ENCODE data around the gene MIB2. TPM values are rescaled to one million over a fixed set of nuclear protein-coding genes. Genes with fewer than 3 reads are reported as not detected.

Gene MIB2
- total RNA-seq, 2 experiments from 2014 or later, result 40.1 to 41.3 TPM

DNA sequence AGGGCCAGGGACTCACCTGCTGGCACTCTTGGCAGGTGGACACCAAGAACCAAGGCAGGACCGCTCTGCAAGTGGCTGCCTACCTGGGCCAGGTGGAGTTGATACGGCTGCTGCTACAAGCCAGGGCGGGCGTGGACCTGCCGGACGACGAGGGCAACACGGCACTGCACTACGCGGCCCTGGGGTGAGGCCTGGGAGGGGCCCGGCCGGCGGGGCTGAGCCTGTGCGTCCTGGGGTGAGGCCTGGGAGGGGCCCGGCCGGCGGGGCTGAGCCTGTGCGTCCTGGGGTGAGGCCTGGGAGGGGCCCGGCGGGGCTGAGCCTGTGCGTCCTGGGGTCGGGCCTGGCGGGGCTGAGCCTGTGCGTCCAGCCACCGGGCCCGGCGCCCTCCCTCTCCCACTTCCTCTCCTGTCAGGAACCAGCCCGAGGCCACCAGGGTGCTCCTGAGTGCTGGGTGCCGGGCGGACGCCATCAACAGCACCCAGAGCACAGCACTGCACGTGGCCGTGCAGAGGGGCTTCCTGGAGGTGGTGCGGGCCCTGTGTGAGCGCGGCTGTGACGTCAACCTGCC lies 12.0 kb downstream of the MIB2 start:
- DNase-seq, result no peak
- Mint-ChIP-seq H3K4me1 (ENCODE audit: low read depth) (peaks cover 11% of the 10 kb centered on the region), H3K27ac (no peak overlapping the region), H3K9me3 (no peaks in the 10 kb centered on the region), H3K4me3 (no peak overlapping the region), H3K36me3 (ENCODE audit: low read depth) (peaks cover 2% of the 10 kb centered on the region), H3K27me3 (peaks cover 4% of the 10 kb centered on the region)
- CTCF ChIA-PET, result no interaction called here
- intact Hi-C loops (cut with micrococcal nuclease), result no loop called here
- POLR2A ChIA-PET, result no interaction called here
- ATAC-seq, result no peak
- no peak for TF ChIP-seq CTCF (IDR thresholded peaks at IDR 0.05)

DNA sequence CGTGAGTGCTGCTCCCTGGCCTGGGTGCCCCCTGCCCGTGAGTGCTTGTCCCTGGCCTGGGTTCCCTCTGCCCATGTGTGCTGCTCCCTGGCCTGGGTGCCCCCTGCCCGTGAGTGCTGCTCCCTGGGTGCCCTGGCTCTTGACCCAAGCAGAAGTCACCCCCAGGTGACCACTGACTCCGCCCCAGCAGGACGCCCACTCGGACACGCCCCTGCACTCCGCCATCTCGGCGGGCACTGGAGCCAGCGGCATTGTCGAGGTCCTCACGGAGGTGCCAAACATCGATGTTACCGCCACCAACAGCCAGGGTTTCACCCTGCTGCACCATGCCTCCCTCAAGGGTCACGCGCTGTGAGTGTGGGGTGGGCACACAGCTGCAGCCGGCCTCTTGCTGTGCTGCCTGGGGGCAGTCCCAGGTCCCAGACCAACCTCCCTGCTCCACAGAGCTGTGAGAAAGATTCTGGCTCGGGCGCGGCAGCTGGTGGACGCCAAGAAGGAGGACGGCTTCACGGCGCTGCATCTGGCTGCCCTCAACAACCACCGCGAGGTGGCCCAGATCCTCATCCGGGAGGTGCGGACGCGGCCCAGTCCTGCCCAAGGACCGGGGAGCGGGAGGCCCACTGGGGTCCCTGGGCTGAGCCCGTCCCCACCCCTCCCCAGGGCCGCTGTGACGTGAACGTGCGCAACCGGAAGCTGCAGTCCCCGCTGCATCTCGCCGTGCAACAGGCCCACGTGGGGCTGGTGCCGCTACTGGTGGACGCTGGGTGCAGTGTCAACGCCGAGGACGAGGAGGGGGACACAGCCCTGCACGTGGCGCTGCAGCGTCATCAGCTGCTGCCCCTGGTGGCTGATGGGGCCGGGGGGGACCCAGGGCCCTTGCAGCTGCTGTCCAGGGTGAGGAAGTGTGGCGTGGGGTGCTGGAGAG lies 12.8 kb downstream of the MIB2 start:
- DNase-seq (no peak), ATAC-seq (no peak)
- ChIA-PET CTCF (interaction anchor here (0.8 to 1.0 kb wide), 2 partner anchors 24 to 30 kb away, joined by 3 to 4 read pairs; no protein-coding TSS in a partner anchor), POLR2A (interaction anchor here (1.0 to 4.0 kb wide), 3 partner anchors 11 to 50 kb away, joined by 3 to 46 read pairs (median 4); partner anchors contain the start of gene MIB2)
- TF ChIP-seq CTCF (IDR thresholded peaks at IDR 0.05), result no peak
- intact Hi-C loops (cut with micrococcal nuclease), result no loop called here
- no peaks in the 10 kb centered on the region for H3K9me3 Mint-ChIP-seq
- H3K4me3 Mint-ChIP-seq, result peak overlapping the region; percentile 56
- H3K27me3 Mint-ChIP-seq, result peaks cover 4% of the 10 kb centered on the region
- peaks cover 11% of the 10 kb centered on the region for H3K4me1 Mint-ChIP-seq (ENCODE audit: low read depth)
- no peak overlapping the region for H3K27ac Mint-ChIP-seq
- H3K36me3 Mint-ChIP-seq (ENCODE audit: low read depth), result peaks cover 2% of the 10 kb centered on the region

DNA sequence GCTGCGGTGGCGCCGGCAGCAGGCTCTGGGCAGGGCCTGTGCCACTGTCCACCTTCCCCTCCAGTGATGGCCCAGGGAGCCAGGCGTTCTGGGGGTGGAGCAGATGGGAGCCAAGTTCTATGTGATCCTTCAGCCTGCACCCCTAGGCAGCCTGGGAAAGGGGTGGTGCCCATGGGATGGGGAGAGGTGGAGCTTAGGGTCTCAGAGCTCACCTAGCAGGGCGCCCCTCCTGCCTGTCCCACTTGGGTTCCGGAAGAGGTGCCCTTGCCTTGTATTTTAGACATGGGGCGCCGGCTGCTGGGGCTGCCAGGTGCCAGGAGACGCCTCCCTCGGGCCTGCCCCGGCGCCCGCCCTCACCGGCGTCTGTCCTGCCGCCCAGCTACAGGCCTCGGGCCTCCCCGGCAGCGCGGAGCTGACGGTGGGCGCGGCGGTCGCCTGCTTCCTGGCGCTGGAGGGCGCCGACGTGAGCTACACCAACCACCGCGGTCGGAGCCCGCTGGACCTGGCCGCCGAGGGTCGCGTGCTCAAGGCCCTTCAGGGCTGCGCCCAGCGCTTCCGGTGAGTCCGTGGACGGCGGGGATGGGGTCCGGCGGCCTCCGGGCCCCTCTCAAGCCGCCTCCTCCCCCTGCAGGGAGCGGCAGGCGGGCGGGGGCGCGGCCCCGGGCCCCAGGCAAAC lies 13.6 kb downstream of the MIB2 start:
- Mint-ChIP-seq H3K9me3 (no peaks in the 10 kb centered on the region), H3K4me1 (ENCODE audit: low read depth) (peaks cover 11% of the 10 kb centered on the region), H3K36me3 (ENCODE audit: low read depth) (peaks cover 2% of the 10 kb centered on the region), H3K27ac (no peak overlapping the region), H3K4me3 (peak overlapping the region; percentile 56), H3K27me3 (peaks cover 4% of the 10 kb centered on the region)
- peak; percentile 68 for DNase-seq
- intact Hi-C loops (cut with micrococcal nuclease), result no loop called here
- ChIA-PET POLR2A (interaction anchor here (1.0 to 4.0 kb wide), 4 partner anchors 12 to 59 kb away, joined by 3 to 46 read pairs (median 4); partner anchors contain the start of gene MIB2), CTCF (interaction anchor here (0.7 to 1.3 kb wide), 5 partner anchors 23 to 70 kb away, joined by 3 to 4 read pairs (median 3); no protein-coding TSS in a partner anchor)
- TF ChIP-seq CTCF (IDR thresholded peaks at IDR 0.05), result no peak
- peak; percentile 26 for ATAC-seq

DNA sequence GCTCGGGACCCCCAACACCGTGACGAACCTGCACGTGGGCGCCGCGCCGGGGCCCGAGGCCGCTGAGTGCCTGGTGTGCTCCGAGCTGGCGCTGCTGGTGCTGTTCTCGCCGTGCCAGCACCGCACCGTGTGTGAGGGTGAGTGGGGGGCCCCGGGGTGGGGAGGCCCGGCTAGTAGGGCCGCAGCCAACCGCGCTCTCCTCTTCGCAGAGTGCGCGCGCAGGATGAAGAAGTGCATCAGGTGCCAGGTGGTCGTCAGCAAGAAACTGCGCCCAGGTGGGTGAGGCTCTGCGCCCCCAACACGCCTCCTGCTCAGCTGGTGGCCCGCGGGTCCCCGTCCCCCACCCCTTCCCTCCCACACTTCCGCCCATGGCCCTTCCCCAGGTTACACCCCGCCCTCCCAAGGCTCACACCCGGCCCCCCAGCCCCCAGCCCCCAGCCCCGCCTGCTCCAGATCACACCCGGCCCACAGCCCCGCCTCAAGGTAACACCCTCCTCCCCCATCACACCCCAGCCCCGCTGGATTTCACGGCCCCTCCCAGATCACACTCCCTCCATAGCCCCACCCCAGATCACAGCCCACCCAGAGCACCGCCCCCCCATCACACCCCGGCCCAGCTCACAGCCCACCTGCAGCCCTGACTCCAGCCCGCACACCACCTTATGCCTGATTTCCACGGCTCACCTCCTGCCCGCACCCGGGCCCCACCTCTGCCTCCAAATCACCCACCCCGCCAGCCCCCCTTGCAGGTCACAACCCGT lies 14.3 kb downstream of the MIB2 start:
- peaks cover 4% of the 10 kb centered on the region for H3K27me3 Mint-ChIP-seq
- peaks cover 11% of the 10 kb centered on the region for H3K4me1 Mint-ChIP-seq (ENCODE audit: low read depth)
- peaks cover 2% of the 10 kb centered on the region for H3K36me3 Mint-ChIP-seq (ENCODE audit: low read depth)
- intact Hi-C loops (cut with micrococcal nuclease), result no loop called here
- H3K4me3 Mint-ChIP-seq, result peak overlapping the region; percentile 79
- peak; percentile 83 for DNase-seq
- no peaks in the 10 kb centered on the region for H3K9me3 Mint-ChIP-seq
- peak; percentile 65 for ATAC-seq
- no peak for TF ChIP-seq CTCF (IDR thresholded peaks at IDR 0.05)
- POLR2A ChIA-PET, result interaction anchor here (1.1 to 4.0 kb wide), 4 partner anchors 12 to 285 kb away, joined by 3 to 46 read pairs (median 4); partner anchors contain the start of genes CALML6 and MIB2
- CTCF ChIA-PET, result interaction anchor here (0.7 to 1.8 kb wide), 6 partner anchors 15 to 71 kb away, joined by 3 to 10 read pairs (median 4); partner anchors contain the start of gene MIB2
- H3K27ac Mint-ChIP-seq, result peak overlapping the region; percentile 80
